ENCODE results near the gene GSPT1.
"Not testable (repeated sequence)": the region's sequence is repeated elsewhere in the genome, so short reads cannot be mapped to it uniquely, and the experiment has no call there.

GSPT1 gene

DNA sequence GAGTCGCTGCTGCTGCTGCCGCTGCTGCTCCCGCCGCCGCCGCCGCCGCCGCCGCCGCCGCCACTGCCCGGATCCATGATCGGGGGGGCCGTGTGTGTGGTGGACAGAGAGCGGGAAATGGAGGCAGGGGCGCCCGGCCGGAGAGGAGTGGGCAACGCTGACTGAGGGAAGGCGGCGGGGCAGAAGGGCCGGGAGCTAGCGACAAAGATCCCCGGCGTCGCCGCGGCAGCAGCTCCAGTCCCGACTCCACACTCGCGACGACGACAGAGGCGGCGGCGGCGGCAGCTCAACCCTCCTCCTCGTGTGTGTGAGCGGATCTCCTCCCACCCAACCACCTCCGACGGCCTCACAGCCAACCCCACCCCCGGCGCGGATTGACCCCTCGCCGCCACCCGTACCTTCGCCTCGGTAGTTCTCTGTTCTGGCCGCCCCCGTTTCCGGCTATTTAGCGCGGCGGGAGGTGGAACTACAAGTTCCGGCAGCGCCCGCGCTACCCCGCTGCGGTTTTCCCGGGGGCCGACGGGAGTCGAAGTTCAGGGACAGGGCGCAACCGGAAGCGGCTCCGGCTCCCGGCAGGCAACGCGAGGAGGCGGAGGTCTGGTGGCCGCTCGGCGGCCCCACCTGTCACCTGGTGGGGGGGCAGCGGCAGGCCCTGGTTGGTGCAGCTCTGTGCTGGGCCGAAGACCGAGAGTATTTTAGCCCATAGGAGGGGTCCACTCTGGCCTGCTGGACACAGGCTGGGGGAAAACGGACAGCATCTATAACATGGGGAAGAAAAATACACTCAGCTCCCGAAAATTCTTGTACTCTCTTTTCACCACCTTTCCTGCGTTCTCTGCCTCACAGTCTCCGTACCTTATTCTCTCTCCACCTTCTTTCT is at the start of gene GSPT1:
Gene GSPT1, minus strand, starts transcription at position 313 of the 880 bp plus-strand sequence. Its CDS starts 236 bp downstream, at position 77.
- DNase-seq (ENCODE audit: low read depth in 2 of 2): peak; percentile 98 to 99
- TF ChIP-seq, protein P1, sequence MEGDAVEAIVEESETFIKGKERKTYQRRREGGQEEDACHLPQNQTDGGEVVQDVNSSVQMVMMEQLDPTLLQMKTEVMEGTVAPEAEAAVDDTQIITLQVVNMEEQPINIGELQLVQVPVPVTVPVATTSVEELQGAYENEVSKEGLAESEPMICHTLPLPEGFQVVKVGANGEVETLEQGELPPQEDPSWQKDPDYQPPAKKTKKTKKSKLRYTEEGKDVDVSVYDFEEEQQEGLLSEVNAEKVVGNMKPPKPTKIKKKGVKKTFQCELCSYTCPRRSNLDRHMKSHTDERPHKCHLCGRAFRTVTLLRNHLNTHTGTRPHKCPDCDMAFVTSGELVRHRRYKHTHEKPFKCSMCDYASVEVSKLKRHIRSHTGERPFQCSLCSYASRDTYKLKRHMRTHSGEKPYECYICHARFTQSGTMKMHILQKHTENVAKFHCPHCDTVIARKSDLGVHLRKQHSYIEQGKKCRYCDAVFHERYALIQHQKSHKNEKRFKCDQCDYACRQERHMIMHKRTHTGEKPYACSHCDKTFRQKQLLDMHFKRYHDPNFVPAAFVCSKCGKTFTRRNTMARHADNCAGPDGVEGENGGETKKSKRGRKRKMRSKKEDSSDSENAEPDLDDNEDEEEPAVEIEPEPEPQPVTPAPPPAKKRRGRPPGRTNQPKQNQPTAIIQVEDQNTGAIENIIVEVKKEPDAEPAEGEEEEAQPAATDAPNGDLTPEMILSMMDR (IDR thresholded peaks at IDR 0.05; ENCODE audit: low read depth, low read length): no peak
- peak within 1 kb of the TSS; percentile 72 to 90 for H3K4me3 ChIP-seq (replicated peaks in 1 of 2; ENCODE audit: low read depth in 2 of 2, low read length in 2 of 2)

DNA sequence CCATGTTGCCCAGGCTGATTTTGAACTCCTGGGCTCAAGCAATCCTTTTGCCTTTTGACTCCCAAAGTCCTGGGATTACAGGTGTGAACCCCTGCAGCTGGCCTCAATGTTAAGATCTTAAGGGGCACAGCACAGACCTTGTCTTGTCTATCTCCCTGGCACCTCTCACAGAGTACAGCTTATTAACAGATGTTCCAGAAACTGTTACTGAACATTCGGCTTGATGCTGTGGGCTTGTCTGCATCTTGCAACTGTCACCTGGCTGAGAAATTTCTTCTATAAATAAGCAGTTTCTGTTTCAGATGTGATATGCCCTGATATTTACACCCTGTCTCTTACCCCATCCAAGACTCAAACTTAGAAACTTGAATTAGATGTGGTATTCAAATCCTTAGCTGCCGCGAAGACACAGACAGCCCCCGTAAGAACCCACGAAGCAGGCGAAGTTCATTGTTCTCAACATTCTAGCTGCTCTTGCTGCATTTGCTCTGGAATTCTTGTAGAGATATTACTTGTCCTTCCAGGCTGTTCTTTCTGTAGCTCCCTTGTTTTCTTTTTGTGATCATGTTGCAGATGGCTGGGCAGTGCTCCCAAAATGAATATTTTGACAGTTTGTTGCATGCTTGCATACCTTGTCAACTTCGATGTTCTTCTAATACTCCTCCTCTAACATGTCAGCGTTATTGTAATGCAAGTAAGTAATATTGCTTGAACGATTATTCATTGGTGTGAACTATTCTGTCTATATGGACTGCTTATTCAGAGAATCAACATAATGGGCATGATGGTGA is 49.2 kb upstream of the GSPT1 start, which contains the start of gene TNFRSF17:
Gene TNFRSF17, plus strand, starts transcription at position 450 of the 791 bp plus-strand sequence. Its CDS starts 115 bp downstream, at position 565.
- no peak within 1 kb of the TSS for H3K4me3 ChIP-seq (replicated peaks in 1 of 2; ENCODE audit: low read depth in 2 of 2, low read length in 2 of 2)
- no peak for DNase-seq (ENCODE audit: low read depth in 2 of 2)
- TF ChIP-seq, protein P1 (IDR thresholded peaks at IDR 0.05; ENCODE audit: low read depth, low read length): no peak

DNA sequence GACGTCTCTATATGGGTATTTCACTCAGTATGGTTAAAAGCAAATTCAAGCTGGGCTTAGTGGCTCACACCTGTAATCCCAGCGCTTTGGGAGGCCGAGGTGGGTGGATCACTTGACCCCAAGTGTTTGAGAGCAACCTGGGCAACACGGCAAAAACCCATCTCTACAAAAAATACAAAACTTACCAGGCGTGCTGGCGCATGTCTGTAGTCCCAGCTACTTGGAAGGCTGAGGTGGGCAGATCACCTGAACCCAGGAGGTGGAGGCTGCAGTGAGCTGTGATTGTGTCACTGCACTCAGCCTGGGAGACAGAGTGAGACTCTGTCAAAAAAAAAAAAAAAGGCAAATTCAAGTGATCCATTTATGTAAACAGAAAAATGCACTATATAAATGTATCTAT is 48.0 kb upstream of the GSPT1 start:
- no peak for DNase-seq (ENCODE audit: low read depth in 2 of 2)
- TF ChIP-seq, protein P1 (IDR thresholded peaks at IDR 0.05; ENCODE audit: low read depth, low read length): no peak
- no peak overlapping the region for H3K4me3 ChIP-seq (replicated peaks in 1 of 2; ENCODE audit: low read depth in 2 of 2, low read length in 2 of 2)

DNA sequence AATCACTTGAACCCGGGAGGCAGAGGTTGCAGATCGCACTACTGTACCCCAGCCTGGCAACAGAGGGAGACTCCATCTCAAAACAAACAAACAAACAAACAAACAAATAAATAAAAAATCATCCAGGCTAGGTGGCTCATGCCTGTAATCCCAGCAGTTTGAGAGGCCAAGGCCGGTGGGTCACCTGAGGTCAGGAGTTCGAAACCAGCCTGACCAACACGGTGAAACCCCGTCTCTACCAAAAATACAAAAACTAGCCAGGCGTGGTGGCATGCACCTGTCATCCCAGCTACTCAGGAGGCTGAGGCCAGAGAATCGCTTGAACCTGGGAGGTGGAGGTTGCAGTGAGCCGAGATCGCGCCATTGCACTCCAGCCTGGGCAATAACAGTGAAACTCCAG is 47.2 kb upstream of the GSPT1 start:
- not testable (repeated sequence) for H3K4me3 ChIP-seq (replicated peaks in 1 of 2; ENCODE audit: low read depth in 2 of 2, low read length in 2 of 2); DNase-seq (ENCODE audit: low read depth in 2 of 2)

DNA sequence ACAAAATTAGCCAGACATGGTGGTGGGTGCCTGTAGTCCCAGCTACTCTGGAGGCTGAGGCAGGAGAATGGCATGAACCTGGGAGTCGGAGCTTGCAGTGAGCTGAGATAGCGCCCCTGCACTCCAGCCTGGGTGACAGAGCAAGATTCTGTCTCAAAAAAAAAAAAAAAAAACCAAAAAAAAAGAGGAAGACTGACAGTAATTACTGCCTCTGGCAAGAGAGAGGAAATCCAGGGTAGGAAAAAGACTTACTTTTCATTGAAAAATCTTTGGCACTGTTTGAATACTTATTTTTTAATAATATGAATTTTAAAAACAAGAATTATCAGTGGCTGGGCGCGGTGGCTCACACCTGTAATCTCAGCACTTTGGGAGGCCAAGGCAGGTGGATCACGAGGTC is 46.7 kb upstream of the GSPT1 start:
- DNase-seq (ENCODE audit: low read depth in 2 of 2); H3K4me3 ChIP-seq (replicated peaks in 1 of 2; ENCODE audit: low read depth in 2 of 2, low read length in 2 of 2): not testable (repeated sequence)

DNA sequence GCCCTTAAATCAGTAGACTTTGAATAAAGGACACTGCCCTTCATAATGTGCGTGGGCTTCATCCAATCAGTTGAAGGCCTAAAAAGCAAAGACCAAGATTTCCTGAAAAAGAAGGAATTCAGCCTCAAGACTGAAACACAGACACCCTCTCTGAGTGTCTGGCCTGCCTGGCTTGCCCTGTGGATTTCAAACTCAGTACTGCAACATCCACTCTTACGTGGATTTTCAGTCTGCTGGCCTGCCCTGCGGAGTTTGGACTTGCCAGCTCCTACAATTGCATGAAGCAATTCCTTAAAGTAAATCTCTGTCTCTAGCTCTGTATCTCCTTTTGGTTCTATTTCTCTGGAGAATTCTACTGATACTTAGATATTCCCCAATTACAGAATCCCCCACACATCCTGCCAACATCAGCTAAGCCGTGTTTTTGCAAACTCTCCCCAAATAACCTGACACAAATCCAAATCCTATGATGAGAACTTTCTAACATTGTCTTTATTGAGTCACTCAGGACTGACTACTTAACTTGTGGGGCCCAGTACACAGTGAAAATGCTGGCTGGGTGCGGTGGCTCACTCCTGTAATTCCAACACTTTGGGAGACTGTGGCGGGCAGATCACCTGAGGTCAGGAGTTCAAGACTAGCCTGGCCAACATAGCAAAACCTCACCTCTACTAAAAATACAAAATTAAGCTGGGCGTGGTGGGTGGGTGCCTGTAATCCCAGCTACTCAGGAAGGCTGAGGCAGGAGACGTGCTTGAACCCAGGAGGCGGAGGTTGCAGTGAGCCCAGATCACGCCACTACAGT is 42.0 kb upstream of the GSPT1 start:
- H3K4me3 ChIP-seq (replicated peaks in 1 of 2; ENCODE audit: low read depth in 2 of 2, low read length in 2 of 2): no peak overlapping the region
- no peak for DNase-seq (ENCODE audit: low read depth in 2 of 2)
- TF ChIP-seq, protein P1 (IDR thresholded peaks at IDR 0.05; ENCODE audit: low read depth, low read length): no peak

DNA sequence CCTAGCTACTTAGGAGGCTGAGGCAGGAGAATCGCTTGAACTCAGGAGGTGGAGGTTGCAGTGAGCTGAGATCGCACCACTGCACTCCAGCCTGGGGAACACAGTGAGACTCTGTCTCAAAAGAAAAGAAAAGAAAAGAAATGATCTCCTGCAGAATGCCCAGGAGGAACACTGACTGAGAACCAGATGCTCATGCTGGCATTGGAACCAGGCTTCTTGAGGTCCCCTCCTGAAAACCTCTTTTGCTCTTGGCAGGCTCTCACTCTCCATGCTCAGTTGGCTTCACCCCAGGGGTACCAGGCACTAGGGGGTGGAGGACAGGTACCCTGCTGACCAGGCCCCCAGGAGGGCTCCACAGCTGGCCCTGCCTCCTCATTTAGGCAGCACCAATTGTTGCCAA is 40.8 kb upstream of the GSPT1 start:
- no peak overlapping the region for H3K4me3 ChIP-seq (replicated peaks in 1 of 2; ENCODE audit: low read depth in 2 of 2, low read length in 2 of 2)
- TF ChIP-seq, protein P1 (IDR thresholded peaks at IDR 0.05; ENCODE audit: low read depth, low read length): no peak

More for the DNA sequence above, 40.8 kb upstream of the GSPT1 start:
- no peak for DNase-seq (ENCODE audit: low read depth in 2 of 2)

All from cardiac fibroblast (primary cell).